Measurements from ENCODE around the gene SEPTIN2.

- no peak for TF ChIP-seq RARB (CRISPR knock-in tag; IDR thresholded peaks at IDR 0.05)
- no peak for TF ChIP-seq POU6F1 (CRISPR knock-in tag; IDR thresholded peaks at IDR 0.05; ENCODE audit: borderline replicate concordance, low read depth)
- no peak for TF ChIP-seq PATZ1 (CRISPR knock-in tag; IDR thresholded peaks at IDR 0.05; ENCODE audit: borderline replicate concordance)
Observed at GRCh38 chr2:241296767-241297166, 19.0 kb upstream of the SEPTIN2 start.
